H1 (cell line): ENCODE results near the gene FLVCR1. TPM values are rescaled to one million over a fixed set of nuclear protein-coding genes. Genes with fewer than 3 reads are reported as not detected.

Experiments
- CTCF ChIA-PET: fragments of 300-600 bp; sonication (Branson Sonifier 250); formaldehyde crosslinking; loops from one replicate; lab custom pipeline; 2021; ENCODE audit not compliant: partially characterized antibody; lab: Charles Lee
- POLR2A ChIA-PET: fragments of 300-600 bp; sonication (Branson Sonifier 250); formaldehyde crosslinking; loops from one replicate; lab custom pipeline; 2021; ENCODE audit warnings: inconsistent platforms; ENCODE audit not compliant: partially characterized antibody; lab: Charles Lee
- DNase-seq, 2 experiments: peaks; one replicate each; pipeline versions ENCODE4 v3.0.0 to v3.0.0-alpha.2; 2010 to 2022; ENCODE audit warnings: low spot score in 2 of 2, low read depth in 1 of 2, mixed read lengths in 1 of 2
- FAIRE-seq: peaks from 2 replicates; lab custom pipeline; 2011; peaks lifted over from hg19 to GRCh38; lab: Jason Lieb, UNC
- H2AFZ ChIP-seq: 2 replicates; pipeline ENCODE4 v1.8.1; 2012; ENCODE audit warnings: low read length, inconsistent platforms
- H2AK5ac ChIP-seq: 2 replicates; pipeline ENCODE4 v1.6.1; 2013; ENCODE audit warnings: low read depth, low read length
- H2BK120ac ChIP-seq: replicated peaks from 2 replicates; pipeline ENCODE3; 2013; ENCODE audit warnings: low read depth, low read length, inconsistent platforms
- H2BK12ac ChIP-seq: 2 replicates; pipeline ENCODE4 v1.6.1; 2013; ENCODE audit warnings: low read depth, low read length
- H2BK15ac ChIP-seq: 2 replicates; pipeline ENCODE4 v1.6.1; 2013; ENCODE audit warnings: low read length
- H2BK20ac ChIP-seq: 2 replicates; pipeline ENCODE4 v1.6.1; 2013; ENCODE audit warnings: low read length
- H2BK5ac ChIP-seq: 2 replicates; pipeline ENCODE4 v1.6.1; 2013; ENCODE audit warnings: low read depth, low read length
- H3K14ac ChIP-seq: 2 replicates; pipeline ENCODE4 v1.6.1; 2013; ENCODE audit warnings: inconsistent platforms; ENCODE audit not compliant: insufficient read length
- H3K18ac ChIP-seq: 2 replicates; pipeline ENCODE4 v1.6.1; 2013; ENCODE audit warnings: low read length; ENCODE audit errors: extremely low read depth
- H3K23ac ChIP-seq: 2 replicates; pipeline ENCODE4 v1.6.1; 2013; ENCODE audit warnings: inconsistent platforms; ENCODE audit not compliant: insufficient read length
- H3K23me2 ChIP-seq: 2 replicates; pipeline ENCODE4 v1.6.1; 2013; ENCODE audit warnings: low read depth, low read length
- H3K27ac ChIP-seq: 2 replicates; pipeline ENCODE4 v1.6.1; 2011; ENCODE audit warnings: low read depth, low read length, inconsistent platforms
- H3K27me3 ChIP-seq, 4 experiments: replicated peaks in 1 of 4; 1 replicate in 1 of 4; 2 replicates in 3 of 4; pipeline versions ENCODE4 v1.6.1 to v1.8.1; 2011 to 2013; ENCODE audit warnings: low read length in 3 of 4, mild to moderate bottlenecking in 3 of 4, inconsistent platforms in 2 of 4, mixed read lengths in 2 of 4, moderate library complexity in 1 of 4; ENCODE audit not compliant: control insufficient read depth in 3 of 4, insufficient read depth in 3 of 4; ENCODE audit errors: extremely low read depth in 1 of 4
- H3K36me3 ChIP-seq, 4 experiments: 2 replicates each; pipeline versions ENCODE4 v1.6.1 to v1.8.1; 2011 to 2013; ENCODE audit warnings: mild to moderate bottlenecking in 4 of 4, low read length in 3 of 4, moderate library complexity in 2 of 4, control low read depth in 1 of 4, inconsistent platforms in 1 of 4; ENCODE audit not compliant: insufficient read depth in 4 of 4, control insufficient read depth in 2 of 4
- H3K4ac ChIP-seq: replicated peaks from 2 replicates; pipeline ENCODE3; 2013; ENCODE audit warnings: low read length, low read depth, mixed read lengths, inconsistent platforms; ENCODE audit not compliant: insufficient read length
- H3K4me1 ChIP-seq, 4 experiments: replicated peaks in 1 of 4; 1 replicate in 1 of 4; 2 replicates in 3 of 4; pipeline versions ENCODE4 v1.6.1 to v1.8.1; 2011 to 2013; ENCODE audit warnings: low read length in 3 of 4, inconsistent platforms in 2 of 4, mixed read lengths in 1 of 4; ENCODE audit not compliant: insufficient read depth in 4 of 4, control insufficient read depth in 3 of 4
- H3K4me2 ChIP-seq, 2 experiments: 2 replicates each; pipeline versions ENCODE4 v1.6.1 to v1.8.1; 2011 to 2013; ENCODE audit warnings: low read depth in 2 of 2, low read length in 2 of 2, control low read depth in 1 of 2, inconsistent platforms in 1 of 2, mild to moderate bottlenecking in 1 of 2; ENCODE audit not compliant: insufficient read depth in 1 of 2
- H3K4me3 ChIP-seq, 4 experiments: fragments of 200-600, 300-600 bp in 1 of 4; sonication (generic), shearing (Covaris generic), sonication (Bioruptor Twin) in 1 of 4; 2 replicates each; pipeline versions ENCODE4 v1.5.1 to v1.8.1; 2011 to 2016; ENCODE audit warnings: low read length in 4 of 4, low read depth in 3 of 4, control low read depth in 2 of 4, inconsistent platforms in 2 of 4, mild to moderate bottlenecking in 2 of 4, mixed read lengths in 1 of 4, moderate library complexity in 1 of 4; ENCODE audit not compliant: insufficient read depth in 2 of 4; ENCODE audit errors: extremely low read depth in 1 of 4
- H3K56ac ChIP-seq: replicated peaks from 2 replicates; pipeline ENCODE3; 2013; ENCODE audit warnings: low read depth, mild to moderate bottlenecking, mixed read lengths, low read length, inconsistent platforms; ENCODE audit not compliant: insufficient read length
- H3K79me1 ChIP-seq: 2 replicates; pipeline ENCODE4 v1.6.1; 2013; ENCODE audit warnings: low read depth, low read length, control low read depth
- H3K79me2 ChIP-seq, 2 experiments: 2 replicates each; pipeline versions ENCODE4 v1.6.1 to v1.8.1; 2012 to 2013; ENCODE audit warnings: low read length in 2 of 2, mild to moderate bottlenecking in 2 of 2, inconsistent platforms in 1 of 2; ENCODE audit not compliant: insufficient read depth in 2 of 2, control insufficient read depth in 1 of 2
- H3K9ac ChIP-seq, 4 experiments: replicated peaks in 1 of 4; 1 replicate in 1 of 4; 2 replicates in 3 of 4; pipeline versions ENCODE4 v1.6.1 to v1.8.1; 2011 to 2013; ENCODE audit warnings: low read depth in 3 of 4, low read length in 3 of 4, control low read depth in 2 of 4, mild to moderate bottlenecking in 2 of 4, moderate library complexity in 2 of 4, inconsistent platforms in 1 of 4; ENCODE audit errors: extremely low read depth in 1 of 4
- H3K9me3 ChIP-seq, 2 experiments: 2 replicates each; pipeline versions ENCODE4 v1.6.1 to v1.8.1; 2012 to 2013; ENCODE audit warnings: mild to moderate bottlenecking in 2 of 2, moderate library complexity in 2 of 2, control low read depth in 1 of 2, inconsistent platforms in 1 of 2, low read depth in 1 of 2, low read length in 1 of 2, mixed read lengths in 1 of 2; ENCODE audit not compliant: insufficient read depth in 2 of 2
- H4K20me1 ChIP-seq, 2 experiments: replicated peaks in 1 of 2; 2 replicates each; pipeline versions ENCODE3 to v1.8.1; 2011 to 2013; ENCODE audit warnings: inconsistent platforms in 2 of 2, low read length in 2 of 2, mild to moderate bottlenecking in 1 of 2; ENCODE audit not compliant: insufficient read depth in 2 of 2, control insufficient read depth in 1 of 2
- H4K5ac ChIP-seq: 2 replicates; pipeline ENCODE4 v1.6.1; 2013; ENCODE audit warnings: low read length, low read depth, mixed read lengths, inconsistent platforms; ENCODE audit not compliant: insufficient read length
- H4K8ac ChIP-seq: 2 replicates; pipeline ENCODE4 v1.8.0; 2013; ENCODE audit warnings: mild to moderate bottlenecking, moderate library complexity, low read length, inconsistent platforms; ENCODE audit not compliant: insufficient read depth; ENCODE audit errors: extremely low read depth
- H4K91ac ChIP-seq: replicated peaks from 2 replicates; pipeline ENCODE3; 2013; ENCODE audit warnings: low read length, mixed read lengths, inconsistent platforms; ENCODE audit not compliant: insufficient read length
- BACH1 ChIP-seq: IDR thresholded peaks from 2 replicates; pipeline ENCODE4 v1.6.1; 2012; ENCODE audit warnings: low read length, improper control_type of control experiment
- CBX5 ChIP-seq: fragments of 300-800, 300-1000 bp; sonication (generic); IDR thresholded peaks from 2 replicates; pipeline ENCODE4 v1.7.1; 2016; ENCODE audit warnings: antibody characterized with exemption, low read length, low read depth
- CREB1 ChIP-seq: IDR thresholded peaks from 2 replicates; pipeline ENCODE4 v1.6.1; 2012; ENCODE audit warnings: inconsistent platforms
- EGR1 ChIP-seq: IDR thresholded peaks from 2 replicates; pipeline ENCODE4 v1.6.1; 2011; ENCODE audit warnings: low read depth, low read length, borderline replicate concordance
- HDAC2 ChIP-seq, 2 experiments: fragments of 300-600 bp in 1 of 2; sonication (generic) in 1 of 2; IDR thresholded peaks; 2 replicates each; pipeline ENCODE4 v1.6.1; 2011 to 2012; ENCODE audit warnings: low read depth in 2 of 2, low read length in 2 of 2, mild to moderate bottlenecking in 2 of 2, moderate library complexity in 2 of 2, borderline replicate concordance in 1 of 2, inconsistent platforms in 1 of 2
- KDM4A ChIP-seq: IDR thresholded peaks from one replicate; pipeline ENCODE4 v1.7.1; 2012; ENCODE audit warnings: low read depth, mild to moderate bottlenecking, moderate library complexity, low read length, inconsistent platforms; ENCODE audit not compliant: severe bottlenecking
- PHF8 ChIP-seq: fragments of 200-600 bp; sonication (generic); conservative IDR thresholded peaks from 2 replicates; pipeline ENCODE4 v1.7.1; 2012; ENCODE audit warnings: low read depth, mild to moderate bottlenecking, inconsistent platforms, low read length, moderate library complexity
- POLR2A ChIP-seq, 2 experiments: IDR thresholded peaks; 1 replicate in 1 of 2; 2 replicates in 1 of 2; pipeline ENCODE4 v1.6.1; 2011; ENCODE audit warnings: low read depth in 2 of 2, low read length in 2 of 2, mild to moderate bottlenecking in 2 of 2; ENCODE audit errors: control extremely low read depth in 1 of 2
- POU5F1 ChIP-seq: IDR thresholded peaks from 2 replicates; pipeline ENCODE4 v1.6.1; 2011; ENCODE audit warnings: low read depth, mild to moderate bottlenecking, low read length, moderate library complexity
- SP2 ChIP-seq: IDR thresholded peaks from 2 replicates; pipeline ENCODE4 v1.6.1; 2012; ENCODE audit warnings: mild to moderate bottlenecking, low read length, inconsistent platforms
- TBP ChIP-seq: IDR thresholded peaks from 2 replicates; pipeline ENCODE4 v1.6.1; 2011; ENCODE audit warnings: low read depth, low read length, improper control_type of control experiment
- WGBS, 2 experiments: shearing (Covaris generic) in 1 of 2; methylation state at CpG; one replicate each; pipeline versions ENCODE4 v1.1.6 to v1.1.7; 2013 to 2015; ENCODE audit warnings: low lambda C conversion rate in 2 of 2, mixed read lengths in 2 of 2, inconsistent platforms in 1 of 2, low coverage in 1 of 2, missing lambda C conversion rate in 1 of 2; ENCODE audit not compliant: insufficient replicate concordance in 2 of 2, insufficient coverage in 1 of 2, insufficient read length in 1 of 2; ENCODE audit errors: extremely low coverage in 1 of 2, missing lambda C conversion rate in 1 of 2; 5-methylcytosine and 5-hydroxymethylcytosine counted together
- polyA plus RNA-seq, 7 experiments: library from polyadenylated mRNA; depleted of rRNA in 3 of 7; stranded (reverse) in 5 of 7; unstranded in 2 of 7; fragments of >200 nt in 5 of 7; fragments of 200-250 nt in 2 of 7; gene quantifications; 1 replicate in 5 of 7; 2 replicates in 1 of 7; 4 replicates in 1 of 7; pipeline versions ENCODE4 v1.2.1 to v1.2.3, GENCODE V29; 2011 to 2013; ENCODE audit warnings: missing spikeins in 2 of 7, mixed read lengths in 2 of 7
- total RNA-seq: library from RNA; stranded (reverse); fragmentation: NEBNext Ultra II Directional; extraction: Animal tissue kit (Norgen Biotek cat#: 25700); gene quantifications from 2 replicates; pipeline ENCODE4 v1.2.1, GENCODE V29; 2021

Gene FLVCR1
- total and polyA plus RNA-seq, 2 of the 8 experiments (the other 6 are each of a cell fraction or from before 2014, with no cell fraction given): 31.8 to 75.7 TPM

DNA sequence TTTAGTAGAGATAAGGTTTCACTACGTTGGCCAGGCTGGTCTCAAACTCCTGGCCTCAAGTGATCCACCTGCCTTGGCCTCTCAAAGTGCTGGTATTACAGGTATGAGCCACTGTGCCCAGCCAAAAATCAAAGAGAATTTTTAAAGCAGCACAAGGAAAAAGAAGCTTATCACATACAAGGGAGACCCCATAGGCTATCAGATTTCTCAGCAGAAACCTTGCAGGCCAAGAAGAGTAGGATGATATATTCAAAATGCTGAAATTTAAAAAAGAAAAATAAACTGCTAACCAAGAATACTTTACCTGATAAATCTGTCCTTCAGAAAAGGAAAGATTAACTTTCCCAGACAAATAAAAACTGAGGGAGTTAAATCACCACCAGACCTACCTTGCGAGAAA, 43.2 kb downstream of the FLVCR1 start:
- Histone ChIP-seq H3K4me2 (no peak overlapping the region), H3K14ac (no peak overlapping the region), H3K23ac (no peak overlapping the region), H3K27me3 (no peaks in the 10 kb centered on the region), H3K23me2 (no peaks in the 10 kb centered on the region), H3K4me3 (no peak overlapping the region), H4K8ac (no peak overlapping the region), H4K20me1 (no peaks in the 10 kb centered on the region), H3K9ac (no peak overlapping the region), H3K79me2 (peaks cover 0 to 79% of the 10 kb centered on the region in 2 experiments), H2BK15ac (no peak overlapping the region), H4K5ac (no peak overlapping the region), H3K79me1 (0 out of 2 replicates have a peak, but pooled peaks cover 4% of the 10 kb centered on the region), H3K4me1 (peaks cover 3 to 9% (median 7%) of the 10 kb centered on the region in 4 experiments; a peak in 5 of 7 replicates), H3K9me3 (peaks cover 7 to 26% of the 10 kb centered on the region in 2 experiments; a peak in 3 of 4 replicates), H3K4ac (no peak overlapping the region), H2BK5ac (no peak overlapping the region), H2AK5ac (no peak overlapping the region), H3K56ac (no peak overlapping the region), H2AFZ (no peak overlapping the region), H2BK12ac (no peak overlapping the region), H4K91ac (no peak overlapping the region), H2BK20ac (no peak overlapping the region), H3K18ac (no peak overlapping the region), H3K27ac (no peak overlapping the region), H2BK120ac (no peak overlapping the region), H3K36me3 (peaks cover 2 to 87% (median 36%) of the 10 kb centered on the region in 4 experiments; a peak in 6 of 8 replicates)
- no peak for TF ChIP-seq TBP
- no peak for TF ChIP-seq HDAC2 (IDR thresholded peaks at IDR 0.05; ENCODE audit: borderline replicate concordance in 1 of 2, low read depth in 2 of 2, low read length in 2 of 2)
- no peak for TF ChIP-seq POLR2A (IDR thresholded peaks at IDR 0.05; ENCODE audit: control extremely low read depth in 1 of 2, low read depth in 2 of 2, low read length in 2 of 2)
- TF ChIP-seq KDM4A: no peak
- TF ChIP-seq PHF8: no peak
- TF ChIP-seq POU5F1: no peak
- no peak for TF ChIP-seq SP2
- no peak for TF ChIP-seq CREB1
- no peak for TF ChIP-seq EGR1
- no peak for TF ChIP-seq CBX5
- TF ChIP-seq BACH1: no peak
- no peak for FAIRE-seq
- POLR2A ChIA-PET: interaction anchor here (0.6 to 13.4 kb wide), 17 partner anchors 6 to 293 kb away, joined by 3 to 177 read pairs (median 4); partner anchors contain the start of genes ATF3, FLVCR1 and VASH2
- WGBS, 2 experiments: 92% methylated on average over 1 of the region's 2 CpGs; no CpG with 5 or more reads in 1 of the 2 experiments
- CTCF ChIA-PET: interaction anchor here (0.6 to 4.3 kb wide), 6 partner anchors 8 to 590 kb away, joined by 3 to 18 read pairs (median 4); no protein-coding TSS in a partner anchor
- DNase-seq: no peak
